ENCODE results near the gene TEKTIP1.

Gene TEKTIP1

GRCh38 chr19:3538965-3539755 is at the start of gene TEKTIP1:
TSS of gene TEKTIP1 (plus strand) at chr19:3539174. CDS start at chr19:3539178, 4 bp downstream.
- DNase-seq (ENCODE audit: low read depth), result no peak

- DNase-seq (ENCODE audit: low read depth), result no peak
These were observed 47.4 kb upstream of the TEKTIP1 start for GRCh38 chr19:3491396-3492119.

- DNase-seq (ENCODE audit: low read depth), result no peak
These were observed 46.7 kb upstream of the TEKTIP1 start for GRCh38 chr19:3492131-3492839.

- no peak for DNase-seq (ENCODE audit: low read depth)
These were observed 46.1 kb upstream of the TEKTIP1 start for GRCh38 chr19:3492919-3493318.

- no peak for DNase-seq (ENCODE audit: low read depth)
These were observed 45.3 kb upstream of the TEKTIP1 start for GRCh38 chr19:3493651-3494050.

- no peak for DNase-seq (ENCODE audit: low read depth)
These were observed 44.9 kb upstream of the TEKTIP1 start for GRCh38 chr19:3494051-3494450.

GRCh38 chr19:3494559-3494958 is 44.4 kb upstream of the TEKTIP1 start:
- DNase-seq (ENCODE audit: low read depth), result peak; percentile 63

GRCh38 chr19:3496392-3497273 is 42.3 kb upstream of the TEKTIP1 start:
- DNase-seq (ENCODE audit: low read depth), result no peak

- no peak for DNase-seq (ENCODE audit: low read depth)
These were observed 41.0 kb upstream of the TEKTIP1 start for GRCh38 chr19:3497757-3498520.

- DNase-seq (ENCODE audit: low read depth), result no peak
These were observed 39.1 kb upstream of the TEKTIP1 start for GRCh38 chr19:3499738-3500428.

GRCh38 chr19:3500429-3501101 is 38.4 kb upstream of the TEKTIP1 start, which contains the start of gene DOHH:
TSS of gene DOHH (minus strand) at chr19:3500674. CDS start at chr19:3496814, 3,860 bp downstream.
- DNase-seq (ENCODE audit: low read depth), result peak; percentile 95

GRCh38 chr19:3501780-3502179 is 37.2 kb upstream of the TEKTIP1 start:
- DNase-seq (ENCODE audit: low read depth), result no peak

GRCh38 chr19:3503036-3503572 is 35.9 kb upstream of the TEKTIP1 start:
- DNase-seq (ENCODE audit: low read depth), result no peak

GRCh38 chr19:3504735-3505134 is 34.2 kb upstream of the TEKTIP1 start:
- no peak for DNase-seq (ENCODE audit: low read depth)

- peak; percentile 99 for DNase-seq (ENCODE audit: low read depth)
These were observed 33.2 kb upstream of the TEKTIP1 start, which contains the start of gene FZR1 for GRCh38 chr19:3505598-3506383. TSS of gene FZR1 (plus strand) at chr19:3506311. CDS start at chr19:3522990, 16,679 bp downstream.

- no peak for DNase-seq (ENCODE audit: low read depth)
These were observed 32.3 kb upstream of the TEKTIP1 start for GRCh38 chr19:3506384-3507340.

All from stimulated activated CD4-positive, alpha-beta T cell treated with anti-CD3 and anti-CD28 coated beads, Interleukin-2, amount 100 ng/mL, for 4 hours (primary cell).